Measurements from ENCODE around the gene PHF21B.

GRCh38 chr22:44855855-44856254, 153.9 kb downstream of the PHF21B start:
- TF ChIP-seq RAD21 (IDR thresholded peaks at IDR 0.05; ENCODE audit: low read depth) (no peak), MAX (IDR thresholded peaks at IDR 0.05) (no peak), FOXM1 (IDR thresholded peaks at IDR 0.05; ENCODE audit: borderline replicate concordance, low read depth) (no peak), EGR1 (IDR thresholded peaks at IDR 0.05) (no peak), CREB1 (IDR thresholded peaks at IDR 0.05; ENCODE audit: low read depth) (no peak), TEAD4 (IDR thresholded peaks at IDR 0.05) (no peak), CEBPB (IDR thresholded peaks at IDR 0.05) (no peak), YY1 (IDR thresholded peaks at IDR 0.05; ENCODE audit: low read depth) (no peak)
- TF ChIP-seq, protein P1, sequence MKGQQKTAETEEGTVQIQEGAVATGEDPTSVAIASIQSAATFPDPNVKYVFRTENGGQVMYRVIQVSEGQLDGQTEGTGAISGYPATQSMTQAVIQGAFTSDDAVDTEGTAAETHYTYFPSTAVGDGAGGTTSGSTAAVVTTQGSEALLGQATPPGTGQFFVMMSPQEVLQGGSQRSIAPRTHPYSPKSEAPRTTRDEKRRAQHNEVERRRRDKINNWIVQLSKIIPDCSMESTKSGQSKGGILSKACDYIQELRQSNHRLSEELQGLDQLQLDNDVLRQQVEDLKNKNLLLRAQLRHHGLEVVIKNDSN (IDR thresholded peaks at IDR 0.05), result no peak

Measured in Ishikawa (cell line).